ENCODE measurements around the gene C3orf85. TPM values are rescaled to one million over a fixed set of nuclear protein-coding genes. Genes with fewer than 3 reads are reported as not detected.

The C3orf85 gene
- total RNA-seq, 6 experiments from 2014 or later = not detected

- Mint-ChIP-seq H3K4me3 (no peak overlapping the region), H3K4me1 (ENCODE audit: low read depth) (no peaks in the 10 kb centered on the region), H3K27me3 (ENCODE audit: insufficient read depth) (no peaks in the 10 kb centered on the region; the same call in 1 of the 2 replicates), H3K36me3 (ENCODE audit: low read depth) (no peaks in the 10 kb centered on the region; the same call in 1 of the 2 replicates), H3K27ac (no peak overlapping the region), H3K9me3 (peaks cover 30% of the 10 kb centered on the region)
- no peak for TF ChIP-seq CTCF (IDR thresholded peaks at IDR 0.05)
- DNase-seq = no peak
Observed at GRCh38 chr3:109177908-109178307, 41.4 kb downstream of the C3orf85 start.

GRCh38 chr3:109178708-109179107, 42.2 kb downstream of the C3orf85 start:
- Mint-ChIP-seq H3K27ac (no peak overlapping the region), H3K9me3 (peaks cover 29% of the 10 kb centered on the region), H3K27me3 (ENCODE audit: insufficient read depth) (no peaks in the 10 kb centered on the region; the same call in 1 of the 2 replicates), H3K4me3 (no peak overlapping the region), H3K4me1 (ENCODE audit: low read depth) (no peaks in the 10 kb centered on the region), H3K36me3 (ENCODE audit: low read depth) (no peaks in the 10 kb centered on the region; the same call in 1 of the 2 replicates)
- DNase-seq = no peak
- TF ChIP-seq CTCF (IDR thresholded peaks at IDR 0.05) = no peak

GRCh38 chr3:109184726-109185125, 48.2 kb downstream of the C3orf85 start:
- Mint-ChIP-seq H3K4me1 (ENCODE audit: low read depth) (no peaks in the 10 kb centered on the region), H3K27ac (no peak overlapping the region), H3K4me3 (no peak overlapping the region), H3K27me3 (ENCODE audit: insufficient read depth) (no peaks in the 10 kb centered on the region; the same call in 1 of the 2 replicates), H3K9me3 (peaks cover 31% of the 10 kb centered on the region), H3K36me3 (ENCODE audit: low read depth) (peaks cover 4% of the 10 kb centered on the region; the same call in 1 of the 2 replicates)
- no peak for DNase-seq
- no peak for TF ChIP-seq CTCF (IDR thresholded peaks at IDR 0.05)

GRCh38 chr3:109187390-109187789, 50.9 kb downstream of the C3orf85 start:
- peaks cover 41% of the 10 kb centered on the region for H3K9me3 Mint-ChIP-seq
- no peaks in the 10 kb centered on the region for H3K4me1 Mint-ChIP-seq (ENCODE audit: low read depth)
- H3K27me3 Mint-ChIP-seq (ENCODE audit: insufficient read depth) = no peaks in the 10 kb centered on the region; the same call in 1 of the 2 replicates
- no peak overlapping the region for H3K27ac Mint-ChIP-seq
- no peak for TF ChIP-seq CTCF (IDR thresholded peaks at IDR 0.05)
- H3K36me3 Mint-ChIP-seq (ENCODE audit: low read depth) = peaks cover 4% of the 10 kb centered on the region; the same call in 1 of the 2 replicates
- no peak overlapping the region for H3K4me3 Mint-ChIP-seq
- no peak for DNase-seq

- peaks cover 4% of the 10 kb centered on the region; the same call in 1 of the 2 replicates for H3K36me3 Mint-ChIP-seq (ENCODE audit: low read depth)
- no peak overlapping the region for H3K27ac Mint-ChIP-seq
- no peak for DNase-seq
- H3K9me3 Mint-ChIP-seq = peaks cover 37% of the 10 kb centered on the region
- H3K4me1 Mint-ChIP-seq (ENCODE audit: low read depth) = no peaks in the 10 kb centered on the region
- no peaks in the 10 kb centered on the region; the same call in 1 of the 2 replicates for H3K27me3 Mint-ChIP-seq (ENCODE audit: insufficient read depth)
- H3K4me3 Mint-ChIP-seq = no peak overlapping the region
- TF ChIP-seq CTCF (IDR thresholded peaks at IDR 0.05) = no peak
Observed at GRCh38 chr3:109188741-109189140, 52.2 kb downstream of the C3orf85 start.

All from HFFc6 (cell line).